Mesendoderm (in vitro differentiated cells): ENCODE data around the gene CDCA3.

Experiments used
- DNase-seq: peaks from one replicate; pipeline ENCODE4 v3.0.0; 2013
- H2AK5ac ChIP-seq: 2 replicates; pipeline ENCODE4 v1.6.1; 2013; ENCODE audit warnings: low read length, inconsistent platforms
- H2BK120ac ChIP-seq: 2 replicates; pipeline ENCODE4 v1.6.1; 2013; ENCODE audit warnings: low read depth, mild to moderate bottlenecking, low read length, moderate library complexity, mixed read lengths
- H2BK15ac ChIP-seq: replicated peaks from 2 replicates; pipeline ENCODE4 v1.6.1; 2013; ENCODE audit warnings: low read depth, mild to moderate bottlenecking, moderate library complexity
- H2BK5ac ChIP-seq: 2 replicates; pipeline ENCODE4 v1.6.1; 2013; ENCODE audit warnings: low read length, inconsistent platforms
- H3K18ac ChIP-seq: 2 replicates; pipeline ENCODE4 v1.6.1; 2013; ENCODE audit warnings: mild to moderate bottlenecking, low read length, mixed read lengths
- H3K23ac ChIP-seq: one replicate; pipeline ENCODE4 v1.6.1; 2013; ENCODE audit warnings: low read length
- H3K27ac ChIP-seq: 2 replicates; pipeline ENCODE4 v1.5.1; 2013; ENCODE audit warnings: low read depth, mild to moderate bottlenecking, inconsistent platforms, low read length, moderate library complexity
- H3K27me3 ChIP-seq: 2 replicates; pipeline ENCODE4 v1.6.1; 2013; ENCODE audit warnings: low read length, control low read depth, mild to moderate bottlenecking, inconsistent platforms; ENCODE audit not compliant: insufficient read depth, poor library complexity
- H3K36me3 ChIP-seq: 2 replicates; pipeline ENCODE4 v1.6.1; 2013; ENCODE audit warnings: low read length, inconsistent platforms; ENCODE audit not compliant: control insufficient read depth, insufficient read depth
- H3K4ac ChIP-seq: one replicate; pipeline ENCODE4 v1.6.1; 2013; ENCODE audit warnings: low read depth, mild to moderate bottlenecking, low read length, moderate library complexity
- H3K4me1 ChIP-seq: 2 replicates; pipeline ENCODE4 v1.6.1; 2013; ENCODE audit warnings: low read depth, low read length, inconsistent platforms; ENCODE audit not compliant: control insufficient read depth
- H3K4me2 ChIP-seq: 2 replicates; pipeline ENCODE4 v1.6.1; 2013; ENCODE audit warnings: low read length
- H3K4me3 ChIP-seq: 2 replicates; pipeline ENCODE4 v1.5.1; 2013; ENCODE audit warnings: mild to moderate bottlenecking, low read length
- H3K56ac ChIP-seq: one replicate; pipeline ENCODE4 v1.6.1; 2013; ENCODE audit warnings: low read length
- H3K79me1 ChIP-seq: 2 replicates; pipeline ENCODE4 v1.6.1; 2013; ENCODE audit warnings: low read length, inconsistent platforms
- H3K79me2 ChIP-seq: 2 replicates; pipeline ENCODE4 v1.6.1; 2013; ENCODE audit warnings: mild to moderate bottlenecking, low read length; ENCODE audit not compliant: control insufficient read depth, insufficient read depth
- H3K9ac ChIP-seq: 2 replicates; pipeline ENCODE4 v1.6.1; 2013; ENCODE audit warnings: low read length, inconsistent platforms
- H4K5ac ChIP-seq: one replicate; pipeline ENCODE4 v1.6.1; 2013; ENCODE audit warnings: low read length
- H4K8ac ChIP-seq: one replicate; pipeline ENCODE4 v1.6.1; 2013; ENCODE audit warnings: low read depth, mild to moderate bottlenecking, control low read depth, low read length, moderate library complexity
- WGBS: extraction: QIAGEN DNeasy Blood & Tissue Kit; methylation state at CpG from one replicate; pipeline ENCODE4 v1.1.7; 2013; ENCODE audit warnings: low lambda C conversion rate, missing lambda C conversion rate; ENCODE audit not compliant: insufficient coverage; ENCODE audit errors: extremely low coverage; 5-methylcytosine and 5-hydroxymethylcytosine counted together

The CDCA3 gene

DNA sequence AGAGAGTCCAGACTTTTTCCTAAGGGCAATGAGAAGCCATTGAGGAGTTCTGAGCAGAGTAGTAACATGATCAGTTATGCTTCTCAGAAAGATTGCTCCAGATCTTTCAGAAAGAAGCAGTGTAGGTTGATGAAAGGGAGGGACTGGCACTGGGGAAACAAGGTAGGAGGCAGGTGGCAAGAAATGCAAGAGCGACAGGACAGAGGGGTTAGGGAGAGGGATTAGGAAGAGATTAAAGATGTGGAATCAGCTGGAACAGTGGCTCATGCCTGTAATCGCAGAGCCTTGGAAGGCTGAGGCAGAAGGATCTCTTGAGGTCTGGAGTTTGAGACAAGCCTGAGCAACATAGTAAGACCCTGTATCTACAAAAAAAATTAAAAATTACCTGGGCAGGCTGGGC is 3.4 kb downstream of the CDCA3 start:
- no peak for DNase-seq
- no peak overlapping the region for H2BK120ac ChIP-seq
- H2BK15ac ChIP-seq: no peak overlapping the region
- no CpG with 5 or more reads among the region's 2 CpGs for WGBS
- H4K8ac ChIP-seq: no peak overlapping the region
- no peak overlapping the region for H4K5ac ChIP-seq
- peaks cover 13% of the 10 kb centered on the region for H3K79me1 ChIP-seq
- peaks cover 9% of the 10 kb centered on the region for H3K79me2 ChIP-seq
- no peak overlapping the region for H3K27ac ChIP-seq
- no peak overlapping the region for H2BK5ac ChIP-seq
- no peak overlapping the region for H3K18ac ChIP-seq
- H3K56ac ChIP-seq: no peak overlapping the region
- H3K4me1 ChIP-seq: no peaks in the 10 kb centered on the region
- no peaks in the 10 kb centered on the region for H3K27me3 ChIP-seq
- H2AK5ac ChIP-seq: no peak overlapping the region
- H3K4ac ChIP-seq: no peak overlapping the region
- H3K4me3 ChIP-seq: no peak overlapping the region
- peaks cover 14% of the 10 kb centered on the region for H3K36me3 ChIP-seq
- no peak overlapping the region for H3K4me2 ChIP-seq
- no peak overlapping the region for H3K23ac ChIP-seq
- no peak overlapping the region for H3K9ac ChIP-seq

- Histone ChIP-seq H2BK5ac (no peak overlapping the region), H3K27me3 (no peaks in the 10 kb centered on the region), H3K4me2 (no peak overlapping the region), H3K4ac (no peak overlapping the region), H3K4me3 (no peak overlapping the region), H3K36me3 (peaks cover 14% of the 10 kb centered on the region), H3K56ac (no peak overlapping the region), H3K79me1 (peaks cover 13% of the 10 kb centered on the region), H3K79me2 (peaks cover 9% of the 10 kb centered on the region), H2BK120ac (no peak overlapping the region), H3K23ac (no peak overlapping the region), H2BK15ac (no peak overlapping the region), H3K9ac (no peak overlapping the region), H3K27ac (no peak overlapping the region), H4K8ac (no peak overlapping the region), H3K4me1 (no peaks in the 10 kb centered on the region), H2AK5ac (no peak overlapping the region), H3K18ac (no peak overlapping the region), H4K5ac (no peak overlapping the region)
- DNase-seq: no peak
- WGBS: 100% methylated on average over 1 of the region's 7 CpGs
Observed at GRCh38 chr12:6846316-6846869, 4.7 kb downstream of the CDCA3 start.

- H3K23ac ChIP-seq: no peak overlapping the region
- WGBS: no CpG with 5 or more reads among the region's 17 CpGs
- peaks cover 10% of the 10 kb centered on the region for H3K79me1 ChIP-seq
Observed at GRCh38 chr12:6845395-6845794, 5.7 kb downstream of the CDCA3 start.

DNA sequence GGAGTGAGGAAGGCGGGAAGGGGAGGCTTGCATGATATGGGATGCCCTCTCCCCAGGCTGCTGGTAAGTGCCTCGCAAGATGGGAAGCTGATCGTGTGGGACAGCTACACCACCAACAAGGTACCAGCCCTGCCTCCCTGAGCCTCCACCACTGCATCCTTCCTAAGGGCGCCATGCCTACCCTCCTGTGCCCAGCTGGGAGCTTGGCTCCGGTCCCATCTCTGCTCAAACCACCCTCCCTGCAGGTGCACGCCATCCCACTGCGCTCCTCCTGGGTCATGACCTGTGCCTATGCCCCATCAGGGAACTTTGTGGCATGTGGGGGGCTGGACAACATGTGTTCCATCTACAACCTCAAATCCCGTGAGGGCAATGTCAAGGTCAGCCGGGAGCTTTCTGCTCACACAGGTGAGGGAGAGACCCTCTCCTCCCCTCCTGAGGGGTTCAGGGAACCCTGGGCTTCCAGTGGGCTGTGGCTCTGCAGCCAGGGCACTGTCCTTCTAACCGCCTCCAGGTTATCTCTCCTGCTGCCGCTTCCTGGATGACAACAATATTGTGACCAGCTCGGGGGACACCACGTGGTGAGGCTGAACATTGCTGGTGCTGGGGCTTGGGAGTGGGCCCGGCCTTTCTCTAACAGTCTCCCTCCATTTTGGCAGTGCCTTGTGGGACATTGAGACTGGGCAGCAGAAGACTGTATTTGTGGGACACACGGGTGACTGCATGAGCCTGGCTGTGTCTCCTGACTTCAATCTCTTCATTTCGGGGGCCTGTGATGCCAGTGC is 7.8 kb downstream of the CDCA3 start:
- no CpG with 5 or more reads among the region's 16 CpGs for WGBS
- H3K36me3 ChIP-seq: peaks cover 22% of the 10 kb centered on the region

More at GRCh38 chr12:6845395-6845794, 5.7 kb downstream of the CDCA3 start:
- Histone ChIP-seq H3K9ac (no peak overlapping the region), H3K4ac (no peak overlapping the region), H2BK15ac (no peak overlapping the region), H2BK120ac (no peak overlapping the region), H3K27me3 (no peaks in the 10 kb centered on the region), H3K4me1 (no peaks in the 10 kb centered on the region), H3K36me3 (peaks cover 15% of the 10 kb centered on the region), H3K27ac (no peak overlapping the region), H3K18ac (no peak overlapping the region), H3K79me2 (peaks cover 6% of the 10 kb centered on the region), H3K4me3 (no peak overlapping the region), H4K5ac (no peak overlapping the region), H2AK5ac (no peak overlapping the region), H3K56ac (no peak overlapping the region), H3K4me2 (no peak overlapping the region), H4K8ac (no peak overlapping the region), H2BK5ac (no peak overlapping the region)
- DNase-seq: no peak

DNA sequence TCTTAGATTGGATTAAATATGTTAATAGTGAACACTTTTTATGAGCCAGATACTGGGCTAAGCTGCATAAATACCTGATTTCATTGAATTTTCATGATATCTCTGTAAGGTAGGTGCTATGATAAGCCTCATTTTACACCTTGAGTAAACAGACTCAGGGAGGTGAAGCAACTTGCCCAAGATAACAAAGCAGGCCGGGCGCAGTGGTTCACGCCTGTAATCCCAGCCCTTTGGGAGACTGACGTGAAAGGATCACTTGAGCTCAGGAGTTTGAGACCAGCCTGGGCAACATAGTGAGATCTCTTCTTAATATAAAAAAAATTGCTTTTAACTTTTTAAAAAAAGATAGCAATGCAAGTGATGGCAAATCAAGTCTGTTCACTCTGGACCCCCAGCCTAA is 9.0 kb downstream of the CDCA3 start:
- H4K5ac ChIP-seq: no peak overlapping the region
- no peak overlapping the region for H3K4me2 ChIP-seq
- H3K56ac ChIP-seq: no peak overlapping the region
- H4K8ac ChIP-seq: no peak overlapping the region
- no peak overlapping the region for H3K4me3 ChIP-seq
- H3K4ac ChIP-seq: no peak overlapping the region
- no peak overlapping the region for H3K18ac ChIP-seq
- no peaks in the 10 kb centered on the region for H3K79me1 ChIP-seq
- no peak overlapping the region for H3K9ac ChIP-seq
- peaks cover 23% of the 10 kb centered on the region for H3K36me3 ChIP-seq
- no peak overlapping the region for H3K27ac ChIP-seq
- no peak for DNase-seq
- H2BK15ac ChIP-seq: no peak overlapping the region
- no peaks in the 10 kb centered on the region for H3K79me2 ChIP-seq
- WGBS: no CpG with 5 or more reads among the region's 4 CpGs
- no peaks in the 10 kb centered on the region for H3K27me3 ChIP-seq
- H3K23ac ChIP-seq: no peak overlapping the region
- H2AK5ac ChIP-seq: no peak overlapping the region
- no peaks in the 10 kb centered on the region for H3K4me1 ChIP-seq
- no peak overlapping the region for H2BK5ac ChIP-seq
- no peak overlapping the region for H2BK120ac ChIP-seq

More for the DNA sequence above, 7.8 kb downstream of the CDCA3 start:
- no peak overlapping the region for H3K4me3 ChIP-seq
- H3K18ac ChIP-seq: no peak overlapping the region
- H2BK15ac ChIP-seq: no peak overlapping the region
- H3K4me2 ChIP-seq: no peak overlapping the region
- H3K79me2 ChIP-seq: no peaks in the 10 kb centered on the region
- no peak overlapping the region for H2AK5ac ChIP-seq
- no peak overlapping the region for H3K27ac ChIP-seq
- H3K4me1 ChIP-seq: no peaks in the 10 kb centered on the region
- peak; percentile 82 for DNase-seq
- no peak overlapping the region for H4K8ac ChIP-seq
- no peak overlapping the region for H3K9ac ChIP-seq
- no peak overlapping the region for H4K5ac ChIP-seq
- no peak overlapping the region for H3K4ac ChIP-seq
- H3K79me1 ChIP-seq: no peaks in the 10 kb centered on the region
- no peaks in the 10 kb centered on the region for H3K27me3 ChIP-seq
- peak overlapping the region; percentile 30 for H3K56ac ChIP-seq
- no peak overlapping the region for H2BK120ac ChIP-seq
- no peak overlapping the region for H3K23ac ChIP-seq
- H2BK5ac ChIP-seq: no peak overlapping the region
